AG08396 (cell line): Measurements from ENCODE around the gene FCRL6.

Experiments
- DNase-seq: peaks from one replicate; pipeline ENCODE4 v3.0.0; 2012; ENCODE audit warnings: low spot score, mixed read lengths

FCRL6 gene

DNA sequence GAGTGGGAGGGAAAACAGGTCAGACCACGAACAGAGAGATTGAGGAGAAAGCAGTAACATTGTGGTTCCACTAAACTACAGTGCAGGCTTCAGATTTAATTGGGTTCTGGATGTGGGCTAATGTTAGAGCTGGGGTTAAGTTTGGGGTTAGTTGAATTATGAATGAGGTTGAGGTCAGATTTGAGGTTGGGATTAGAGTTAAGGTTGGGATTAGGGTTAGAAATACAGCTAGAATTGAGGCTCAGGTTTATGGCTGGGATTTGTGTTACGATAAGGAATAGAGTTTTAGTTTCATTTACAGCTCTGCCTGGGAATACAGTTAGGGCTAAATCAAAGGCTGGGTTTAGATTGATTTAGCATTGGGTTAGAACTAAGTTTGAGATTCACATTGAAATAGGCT is 62.1 kb downstream of the FCRL6 start:
- DNase-seq, result no peak
